ENCODE measurements around the gene IL1RN. TPM values are rescaled to one million over a fixed set of nuclear protein-coding genes. Genes with fewer than 3 reads are reported as not detected.

IL1RN gene
- polyA plus RNA-seq, 1 donor (not counting 4 experiments of a cell fraction or from before 2014, with no cell fraction given), result 128 TPM

GRCh38 chr2:113133704-113134598 is 6.6 kb downstream of the IL1RN start:
- H3K4me2 ChIP-seq (ENCODE audit: control insufficient read depth, extremely low read depth, insufficient read depth, low read depth, low read length), result no peak overlapping the region
- no peak overlapping the region for H3K4me3 ChIP-seq (ENCODE audit: control insufficient read depth in 2 of 3, extremely low read depth in 1 of 3, insufficient read depth in 2 of 3, low read depth in 1 of 3, low read length in 3 of 3)
- dilution Hi-C loops (cut with MboI; ENCODE audit: extremely low pct_ligation_motif_present, low sequenced_read_pairs), result no loop called here
- no peak overlapping the region for H2AFZ ChIP-seq (ENCODE audit: control insufficient read depth, low read length)
- H3K9me1 ChIP-seq (ENCODE audit: control insufficient read depth, extremely low read depth, insufficient read depth, low read length), result no peaks in the 10 kb centered on the region
- H3K27me3 ChIP-seq (ENCODE audit: control insufficient read depth, extremely low read depth, insufficient read depth, low read length), result no peaks in the 10 kb centered on the region
- FAIRE-seq, result peak; percentile 97
- H3K9ac ChIP-seq (ENCODE audit: control insufficient read depth, extremely low read depth, insufficient read depth, low read length), result no peak overlapping the region
- DNase-seq (ENCODE audit: low read depth, low spot score), result no peak
- H3K9me3 ChIP-seq (ENCODE audit: control insufficient read depth, low read depth, low read length), result no peaks in the 10 kb centered on the region
- no peaks in the 10 kb centered on the region for H3K79me2 ChIP-seq (ENCODE audit: control insufficient read depth, insufficient read depth, low read length)
- H4K20me1 ChIP-seq (ENCODE audit: control insufficient read depth, extremely low read depth, insufficient read depth, low read length), result no peaks in the 10 kb centered on the region
- peaks cover 22 to 26% of the 10 kb centered on the region in 2 experiments for H3K36me3 ChIP-seq (ENCODE audit: control insufficient read depth in 2 of 2, extremely low read depth in 1 of 2, insufficient read depth in 2 of 2, low read length in 2 of 2)
- TF ChIP-seq, protein P1, sequence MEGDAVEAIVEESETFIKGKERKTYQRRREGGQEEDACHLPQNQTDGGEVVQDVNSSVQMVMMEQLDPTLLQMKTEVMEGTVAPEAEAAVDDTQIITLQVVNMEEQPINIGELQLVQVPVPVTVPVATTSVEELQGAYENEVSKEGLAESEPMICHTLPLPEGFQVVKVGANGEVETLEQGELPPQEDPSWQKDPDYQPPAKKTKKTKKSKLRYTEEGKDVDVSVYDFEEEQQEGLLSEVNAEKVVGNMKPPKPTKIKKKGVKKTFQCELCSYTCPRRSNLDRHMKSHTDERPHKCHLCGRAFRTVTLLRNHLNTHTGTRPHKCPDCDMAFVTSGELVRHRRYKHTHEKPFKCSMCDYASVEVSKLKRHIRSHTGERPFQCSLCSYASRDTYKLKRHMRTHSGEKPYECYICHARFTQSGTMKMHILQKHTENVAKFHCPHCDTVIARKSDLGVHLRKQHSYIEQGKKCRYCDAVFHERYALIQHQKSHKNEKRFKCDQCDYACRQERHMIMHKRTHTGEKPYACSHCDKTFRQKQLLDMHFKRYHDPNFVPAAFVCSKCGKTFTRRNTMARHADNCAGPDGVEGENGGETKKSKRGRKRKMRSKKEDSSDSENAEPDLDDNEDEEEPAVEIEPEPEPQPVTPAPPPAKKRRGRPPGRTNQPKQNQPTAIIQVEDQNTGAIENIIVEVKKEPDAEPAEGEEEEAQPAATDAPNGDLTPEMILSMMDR (optimal IDR thresholded peaks at IDR 0.05 in 1 of 3, IDR thresholded peaks at IDR 0.05 in 1 of 3, conservative IDR thresholded peaks at IDR 0.05 in 1 of 3; ENCODE audit: extremely low read depth in 1 of 3, insufficient read depth in 2 of 3, low read length in 3 of 3), result no peak
- no peak for TF ChIP-seq EZH2 (IDR thresholded peaks at IDR 0.05; ENCODE audit: low read length)
- H3K27ac ChIP-seq (ENCODE audit: control insufficient read depth, insufficient read depth, low read length), result peak overlapping the region; percentile 16
- peaks cover 18% of the 10 kb centered on the region for H3K4me1 ChIP-seq (ENCODE audit: control insufficient read depth, extremely low read depth, insufficient read depth, low read length)

DNA sequence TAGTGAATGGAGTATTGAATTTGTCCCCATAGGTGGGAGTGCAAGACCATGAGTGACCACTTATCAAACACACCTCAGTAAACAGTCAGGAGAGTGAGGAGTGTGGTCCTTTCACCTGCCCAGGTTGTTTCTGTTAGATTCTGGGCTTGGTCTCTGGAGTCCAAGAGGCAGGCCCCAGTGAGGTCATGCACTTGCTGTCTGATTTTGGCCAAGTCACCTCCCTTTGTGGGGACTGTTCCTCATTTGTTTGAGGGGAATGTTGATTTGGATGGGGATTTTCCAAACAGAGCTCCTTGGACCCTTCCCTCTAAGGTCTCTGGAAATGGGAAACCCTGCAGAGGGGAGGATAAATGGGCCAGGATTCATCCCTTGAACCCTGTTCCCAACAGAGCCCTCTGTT is 7.3 kb downstream of the IL1RN start:
- Histone ChIP-seq H3K4me3 (ENCODE audit: control insufficient read depth in 2 of 3, extremely low read depth in 1 of 3, insufficient read depth in 2 of 3, low read depth in 1 of 3, low read length in 3 of 3) (no peak overlapping the region), H3K9me3 (ENCODE audit: control insufficient read depth, low read depth, low read length) (no peaks in the 10 kb centered on the region), H3K9ac (ENCODE audit: control insufficient read depth, extremely low read depth, insufficient read depth, low read length) (no peak overlapping the region), H4K20me1 (ENCODE audit: control insufficient read depth, extremely low read depth, insufficient read depth, low read length) (no peaks in the 10 kb centered on the region), H2AFZ (ENCODE audit: control insufficient read depth, low read length) (no peak overlapping the region), H3K9me1 (ENCODE audit: control insufficient read depth, extremely low read depth, insufficient read depth, low read length) (no peaks in the 10 kb centered on the region), H3K4me2 (ENCODE audit: control insufficient read depth, extremely low read depth, insufficient read depth, low read depth, low read length) (no peak overlapping the region), H3K27me3 (ENCODE audit: control insufficient read depth, extremely low read depth, insufficient read depth, low read length) (no peaks in the 10 kb centered on the region), H3K79me2 (ENCODE audit: control insufficient read depth, insufficient read depth, low read length) (no peaks in the 10 kb centered on the region), H3K27ac (ENCODE audit: control insufficient read depth, insufficient read depth, low read length) (no peak overlapping the region), H3K4me1 (ENCODE audit: control insufficient read depth, extremely low read depth, insufficient read depth, low read length) (peaks cover 20% of the 10 kb centered on the region), H3K36me3 (ENCODE audit: control insufficient read depth in 2 of 2, extremely low read depth in 1 of 2, insufficient read depth in 2 of 2, low read length in 2 of 2) (peaks cover 21 to 22% of the 10 kb centered on the region in 2 experiments)
- FAIRE-seq, result no peak
- no peak for DNase-seq (ENCODE audit: low read depth, low spot score)
- TF ChIP-seq, protein P1 (optimal IDR thresholded peaks at IDR 0.05 in 1 of 3, IDR thresholded peaks at IDR 0.05 in 1 of 3, conservative IDR thresholded peaks at IDR 0.05 in 1 of 3; ENCODE audit: extremely low read depth in 1 of 3, insufficient read depth in 2 of 3, low read length in 3 of 3), result no peak
- no peak for TF ChIP-seq EZH2 (IDR thresholded peaks at IDR 0.05; ENCODE audit: low read length)
- dilution Hi-C loops (cut with MboI; ENCODE audit: extremely low pct_ligation_motif_present, low sequenced_read_pairs), result no loop called here
